ENCODE measurements around the gene SYNE1.
A peak's percentile ranks its signal among the peaks of the same experiment; 100 is the strongest.

Gene SYNE1

GRCh38 chr6:152404086-152404857 is 232.9 kb downstream of the SYNE1 start:
- no peak for DNase-seq

GRCh38 chr6:152402791-152403190 is 234.4 kb downstream of the SYNE1 start:
- DNase-seq, result no peak

GRCh38 chr6:152401978-152402377 is 235.2 kb downstream of the SYNE1 start:
- DNase-seq, result no peak

- DNase-seq, result peak; percentile 63
Observed at GRCh38 chr6:152399399-152399798, 237.8 kb downstream of the SYNE1 start.

- no peak for DNase-seq
Observed at GRCh38 chr6:152398993-152399392, 238.2 kb downstream of the SYNE1 start.

- no peak for DNase-seq
Observed at GRCh38 chr6:152398316-152398715, 238.8 kb downstream of the SYNE1 start.

- no peak for DNase-seq
Observed at GRCh38 chr6:152394303-152394702, 242.9 kb downstream of the SYNE1 start.

- no peak for DNase-seq
Observed at GRCh38 chr6:152391179-152391880, 245.8 kb downstream of the SYNE1 start.

- no peak for DNase-seq
Observed at GRCh38 chr6:152387091-152387490, 250.1 kb downstream of the SYNE1 start.

- no peak for DNase-seq
Observed at GRCh38 chr6:152386131-152386530, 251.0 kb downstream of the SYNE1 start.

GRCh38 chr6:152380993-152381898 is 255.9 kb downstream of the SYNE1 start:
- DNase-seq, result peak; percentile 91

GRCh38 chr6:152380351-152380767 is 256.8 kb downstream of the SYNE1 start:
- no peak for DNase-seq

- DNase-seq, result no peak
Observed at GRCh38 chr6:152379423-152379822, 257.7 kb downstream of the SYNE1 start.

- DNase-seq, result no peak
Observed at GRCh38 chr6:152378169-152378568, 259.0 kb downstream of the SYNE1 start.

GRCh38 chr6:152375197-152375596 is 262.0 kb downstream of the SYNE1 start:
- DNase-seq, result no peak

GRCh38 chr6:152372945-152373344 is 264.2 kb downstream of the SYNE1 start:
- DNase-seq, result no peak

- no peak for DNase-seq
Observed at GRCh38 chr6:152371775-152372174, 265.4 kb downstream of the SYNE1 start.

GRCh38 chr6:152368751-152369624 is 268.2 kb downstream of the SYNE1 start:
- peak; percentile 66 for DNase-seq

- DNase-seq, result no peak
Observed at GRCh38 chr6:152364866-152365265, 272.3 kb downstream of the SYNE1 start.

GRCh38 chr6:152360034-152360433 is 277.1 kb downstream of the SYNE1 start:
- DNase-seq, result no peak

GRCh38 chr6:152356662-152357061 is 280.5 kb downstream of the SYNE1 start:
- no peak for DNase-seq

GRCh38 chr6:152356016-152356415 is 281.1 kb downstream of the SYNE1 start:
- no peak for DNase-seq
